Measurements from ENCODE around the gene MAD1L1.
A peak's percentile ranks its signal among the peaks of the same experiment; 100 is the strongest.

Gene MAD1L1

GRCh38 chr7:2105280-2105679 lies 127.5 kb downstream of the MAD1L1 start:
- Histone ChIP-seq H3K27ac (ENCODE audit: low read depth, low read length) (no peak overlapping the region), H3K27me3 (ENCODE audit: control insufficient read depth, insufficient read depth, low read length) (no peaks in the 10 kb centered on the region), H3K9ac (ENCODE audit: low read length) (no peak overlapping the region), H3K4me1 (ENCODE audit: control insufficient read depth, insufficient read depth, low read length) (peaks cover 17% of the 10 kb centered on the region), H3K36me3 (ENCODE audit: control insufficient read depth, insufficient read depth, low read length) (no peaks in the 10 kb centered on the region), H3K4me3 (ENCODE audit: low read length) (no peak overlapping the region)

- no peak overlapping the region for H3K9ac ChIP-seq (ENCODE audit: low read length)
- H3K4me1 ChIP-seq (ENCODE audit: control insufficient read depth, insufficient read depth, low read length) = peaks cover 17% of the 10 kb centered on the region
- peak overlapping the region; percentile 47 for H3K27ac ChIP-seq (ENCODE audit: low read depth, low read length)
These were observed 128.0 kb downstream of the MAD1L1 start for GRCh38 chr7:2104716-2105115.

GRCh38 chr7:2104107-2104710 lies 128.5 kb downstream of the MAD1L1 start:
- peaks cover 17% of the 10 kb centered on the region for H3K4me1 ChIP-seq (ENCODE audit: control insufficient read depth, insufficient read depth, low read length)
- no peak overlapping the region for H3K9ac ChIP-seq (ENCODE audit: low read length)
- H3K27me3 ChIP-seq (ENCODE audit: control insufficient read depth, insufficient read depth, low read length) = no peaks in the 10 kb centered on the region
- H3K27ac ChIP-seq (ENCODE audit: low read depth, low read length) = peak overlapping the region; percentile 65
- H3K4me3 ChIP-seq (ENCODE audit: low read length) = peak overlapping the region; percentile 45
- H3K36me3 ChIP-seq (ENCODE audit: control insufficient read depth, insufficient read depth, low read length) = no peaks in the 10 kb centered on the region

More at GRCh38 chr7:2104716-2105115, 128.0 kb downstream of the MAD1L1 start:
- H3K4me3 ChIP-seq (ENCODE audit: low read length) = no peak overlapping the region
- no peaks in the 10 kb centered on the region for H3K36me3 ChIP-seq (ENCODE audit: control insufficient read depth, insufficient read depth, low read length)
- H3K27me3 ChIP-seq (ENCODE audit: control insufficient read depth, insufficient read depth, low read length) = no peaks in the 10 kb centered on the region

GRCh38 chr7:2103071-2103898 lies 129.5 kb downstream of the MAD1L1 start:
- peaks cover 17% of the 10 kb centered on the region for H3K4me1 ChIP-seq (ENCODE audit: control insufficient read depth, insufficient read depth, low read length)
- H3K36me3 ChIP-seq (ENCODE audit: control insufficient read depth, insufficient read depth, low read length) = no peaks in the 10 kb centered on the region
- H3K27me3 ChIP-seq (ENCODE audit: control insufficient read depth, insufficient read depth, low read length) = no peaks in the 10 kb centered on the region
- H3K4me3 ChIP-seq (ENCODE audit: low read length) = peak overlapping the region; percentile 45
- peak overlapping the region; percentile 65 for H3K27ac ChIP-seq (ENCODE audit: low read depth, low read length)
- no peak overlapping the region for H3K9ac ChIP-seq (ENCODE audit: low read length)

GRCh38 chr7:2102375-2102723 lies 130.4 kb downstream of the MAD1L1 start:
- no peak overlapping the region for H3K9ac ChIP-seq (ENCODE audit: low read length)
- peaks cover 17% of the 10 kb centered on the region for H3K4me1 ChIP-seq (ENCODE audit: control insufficient read depth, insufficient read depth, low read length)
- H3K27me3 ChIP-seq (ENCODE audit: control insufficient read depth, insufficient read depth, low read length) = no peaks in the 10 kb centered on the region
- no peak overlapping the region for H3K4me3 ChIP-seq (ENCODE audit: low read length)
- H3K36me3 ChIP-seq (ENCODE audit: control insufficient read depth, insufficient read depth, low read length) = no peaks in the 10 kb centered on the region
- H3K27ac ChIP-seq (ENCODE audit: low read depth, low read length) = no peak overlapping the region

GRCh38 chr7:2101630-2102374 lies 130.9 kb downstream of the MAD1L1 start:
- Histone ChIP-seq H3K27me3 (ENCODE audit: control insufficient read depth, insufficient read depth, low read length) (no peaks in the 10 kb centered on the region), H3K36me3 (ENCODE audit: control insufficient read depth, insufficient read depth, low read length) (no peaks in the 10 kb centered on the region), H3K27ac (ENCODE audit: low read depth, low read length) (no peak overlapping the region), H3K4me3 (ENCODE audit: low read length) (no peak overlapping the region), H3K9ac (ENCODE audit: low read length) (no peak overlapping the region), H3K4me1 (ENCODE audit: control insufficient read depth, insufficient read depth, low read length) (peaks cover 17% of the 10 kb centered on the region)

GRCh38 chr7:2100278-2101208 lies 132.2 kb downstream of the MAD1L1 start:
- no peaks in the 10 kb centered on the region for H3K27me3 ChIP-seq (ENCODE audit: control insufficient read depth, insufficient read depth, low read length)
- H3K4me3 ChIP-seq (ENCODE audit: low read length) = no peak overlapping the region
- no peak overlapping the region for H3K27ac ChIP-seq (ENCODE audit: low read depth, low read length)
- no peaks in the 10 kb centered on the region for H3K36me3 ChIP-seq (ENCODE audit: control insufficient read depth, insufficient read depth, low read length)
- H3K4me1 ChIP-seq (ENCODE audit: control insufficient read depth, insufficient read depth, low read length) = peaks cover 17% of the 10 kb centered on the region
- no peak overlapping the region for H3K9ac ChIP-seq (ENCODE audit: low read length)

GRCh38 chr7:2099048-2099957 lies 133.4 kb downstream of the MAD1L1 start:
- no peak overlapping the region for H3K27ac ChIP-seq (ENCODE audit: low read depth, low read length)
- H3K4me1 ChIP-seq (ENCODE audit: control insufficient read depth, insufficient read depth, low read length) = peaks cover 9% of the 10 kb centered on the region
- H3K4me3 ChIP-seq (ENCODE audit: low read length) = no peak overlapping the region
- H3K36me3 ChIP-seq (ENCODE audit: control insufficient read depth, insufficient read depth, low read length) = no peaks in the 10 kb centered on the region
- H3K27me3 ChIP-seq (ENCODE audit: control insufficient read depth, insufficient read depth, low read length) = no peaks in the 10 kb centered on the region
- H3K9ac ChIP-seq (ENCODE audit: low read length) = no peak overlapping the region

- peaks cover 1% of the 10 kb centered on the region for H3K4me1 ChIP-seq (ENCODE audit: control insufficient read depth, insufficient read depth, low read length)
- no peak overlapping the region for H3K9ac ChIP-seq (ENCODE audit: low read length)
- H3K27ac ChIP-seq (ENCODE audit: low read depth, low read length) = no peak overlapping the region
- no peaks in the 10 kb centered on the region for H3K36me3 ChIP-seq (ENCODE audit: control insufficient read depth, insufficient read depth, low read length)
- no peaks in the 10 kb centered on the region for H3K27me3 ChIP-seq (ENCODE audit: control insufficient read depth, insufficient read depth, low read length)
- H3K4me3 ChIP-seq (ENCODE audit: low read length) = no peak overlapping the region
These were observed 134.2 kb downstream of the MAD1L1 start for GRCh38 chr7:2098496-2098895.

- no peaks in the 10 kb centered on the region for H3K36me3 ChIP-seq (ENCODE audit: control insufficient read depth, insufficient read depth, low read length)
- H3K27ac ChIP-seq (ENCODE audit: low read depth, low read length) = no peak overlapping the region
- H3K4me1 ChIP-seq (ENCODE audit: control insufficient read depth, insufficient read depth, low read length) = no peaks in the 10 kb centered on the region
- no peak overlapping the region for H3K9ac ChIP-seq (ENCODE audit: low read length)
- no peaks in the 10 kb centered on the region for H3K27me3 ChIP-seq (ENCODE audit: control insufficient read depth, insufficient read depth, low read length)
- H3K4me3 ChIP-seq (ENCODE audit: low read length) = no peak overlapping the region
These were observed 134.7 kb downstream of the MAD1L1 start for GRCh38 chr7:2098056-2098455.

GRCh38 chr7:2097492-2097891 lies 135.3 kb downstream of the MAD1L1 start:
- no peak overlapping the region for H3K4me3 ChIP-seq (ENCODE audit: low read length)
- no peak overlapping the region for H3K9ac ChIP-seq (ENCODE audit: low read length)
- H3K36me3 ChIP-seq (ENCODE audit: control insufficient read depth, insufficient read depth, low read length) = no peaks in the 10 kb centered on the region
- no peaks in the 10 kb centered on the region for H3K4me1 ChIP-seq (ENCODE audit: control insufficient read depth, insufficient read depth, low read length)
- H3K27ac ChIP-seq (ENCODE audit: low read depth, low read length) = no peak overlapping the region
- H3K27me3 ChIP-seq (ENCODE audit: control insufficient read depth, insufficient read depth, low read length) = no peaks in the 10 kb centered on the region

Measured in rectal smooth muscle tissue (tissue), 1 donor.